Keratinocyte (primary cell): ENCODE measurements around the gene STXBP5L. TPM values are rescaled to one million over a fixed set of nuclear protein-coding genes. Genes with fewer than 3 reads are reported as not detected.

Experiments used
- DNase-seq: peaks from one replicate; pipeline ENCODE4 v3.0.0-alpha.2; 2011; ENCODE audit warnings: low read depth, missing footprints, low spot score
- FAIRE-seq: peaks from 2 replicates; lab custom pipeline; 2011; peaks lifted over from hg19 to GRCh38; lab: Jason Lieb, UNC
- H2AFZ ChIP-seq: 2 replicates; pipeline ENCODE4 v1.6.0; 2012; ENCODE audit warnings: low read length, control low read depth, inconsistent platforms; ENCODE audit not compliant: control insufficient read depth
- H3K27ac ChIP-seq: 2 replicates; pipeline ENCODE4 v1.5.1; 2011; ENCODE audit warnings: low read length; ENCODE audit not compliant: control insufficient read depth, insufficient read depth
- H3K27me3 ChIP-seq: 3 replicates; pipeline ENCODE4 v1.6.0; 2011; ENCODE audit warnings: low read length; ENCODE audit not compliant: control insufficient read depth, insufficient read depth; ENCODE audit errors: extremely low read depth
- H3K36me3 ChIP-seq, 2 experiments: 2 replicates in 1 of 2; 3 replicates in 1 of 2; pipeline ENCODE4 v1.5.1; 2011; ENCODE audit warnings: low read length in 2 of 2, mild to moderate bottlenecking in 1 of 2; ENCODE audit not compliant: control insufficient read depth in 2 of 2, insufficient read depth in 2 of 2; ENCODE audit errors: extremely low read depth in 1 of 2
- H3K4me1 ChIP-seq: 3 replicates; pipeline ENCODE4 v1.5.1; 2011; ENCODE audit warnings: low read length; ENCODE audit not compliant: control insufficient read depth, insufficient read depth; ENCODE audit errors: extremely low read depth
- H3K4me2 ChIP-seq: 3 replicates; pipeline ENCODE4 v1.6.0; 2011; ENCODE audit warnings: low read depth, low read length; ENCODE audit not compliant: control insufficient read depth, insufficient read depth; ENCODE audit errors: extremely low read depth
- H3K4me3 ChIP-seq, 3 experiments: fragments of 200-600 bp in 1 of 3; sonication (generic) in 1 of 3; 2 replicates in 2 of 3; 3 replicates in 1 of 3; pipeline ENCODE4 v1.5.1; 2011 to 2016; ENCODE audit warnings: low read length in 3 of 3, mild to moderate bottlenecking in 3 of 3, control low read depth in 2 of 3, inconsistent platforms in 1 of 3, low read depth in 1 of 3, mixed read lengths in 1 of 3, mixed run types in 1 of 3, moderate library complexity in 1 of 3; ENCODE audit not compliant: control insufficient read depth in 2 of 3, insufficient read depth in 2 of 3; ENCODE audit errors: extremely low read depth in 1 of 3
- H3K79me2 ChIP-seq: 2 replicates; pipeline ENCODE4 v1.6.0; 2012; ENCODE audit warnings: low read length; ENCODE audit not compliant: control insufficient read depth, insufficient read depth
- H3K9ac ChIP-seq: 3 replicates; pipeline ENCODE4 v1.6.0; 2011; ENCODE audit warnings: low read length; ENCODE audit not compliant: control insufficient read depth, insufficient read depth; ENCODE audit errors: extremely low read depth
- H3K9me1 ChIP-seq: 3 replicates; pipeline ENCODE4 v1.6.0; 2011; ENCODE audit warnings: low read length; ENCODE audit not compliant: control insufficient read depth, insufficient read depth; ENCODE audit errors: extremely low read depth
- H3K9me3 ChIP-seq: 2 replicates; pipeline ENCODE4 v1.5.1; 2012; ENCODE audit warnings: low read depth, low read length; ENCODE audit not compliant: control insufficient read depth
- H4K20me1 ChIP-seq: 3 replicates; pipeline ENCODE4 v1.6.0; 2011; ENCODE audit warnings: low read length; ENCODE audit not compliant: control insufficient read depth, insufficient read depth; ENCODE audit errors: extremely low read depth
- CTCF ChIP-seq, 3 experiments: IDR thresholded peaks in 1 of 3; conservative IDR thresholded peaks in 1 of 3; optimal IDR thresholded peaks in 1 of 3; 2 replicates in 2 of 3; 3 replicates in 1 of 3; pipeline versions ENCODE3 to v1.5.1; 2011; ENCODE audit warnings: low read length in 3 of 3, mild to moderate bottlenecking in 3 of 3, moderate library complexity in 2 of 3, control low read depth in 1 of 3, inconsistent platforms in 1 of 3; ENCODE audit not compliant: insufficient read depth in 2 of 3; ENCODE audit errors: extremely low read depth in 1 of 3
- EZH2 ChIP-seq: IDR thresholded peaks from one replicate; pipeline ENCODE4 v1.6.1; 2012; ENCODE audit warnings: inconsistent platforms, mild to moderate bottlenecking, low read length, moderate library complexity
- dilution Hi-C: fragments of 300-500 bp; cut with MboI; formaldehyde crosslinking; loops from one replicate; pipeline ENCODE4 v1.7.0; 2020; ENCODE audit warnings: low sequenced_read_pairs; ENCODE audit not compliant: extremely low pct_ligation_motif_present
- polyA plus RNA-seq, 5 experiments: library from polyadenylated mRNA; depleted of rRNA in 3 of 5; stranded (reverse) in 3 of 5; stranded (forward) in 1 of 5; unstranded in 1 of 5; fragments of >200 nt; gene quantifications; 1 replicate in 1 of 5; 2 replicates in 3 of 5; 3 replicates in 1 of 5; pipeline versions ENCODE4 v1.2.1 to v1.2.3, GENCODE V29; 2011 to 2012; ENCODE audit warnings: missing spikeins in 2 of 5, low read depth in 1 of 5, low replicate concordance in 1 of 5

The STXBP5L gene
- polyA plus RNA-seq, 1 donor (not counting 4 experiments of a cell fraction or from before 2014, with no cell fraction given), result not detected

- no peaks in the 10 kb centered on the region for H3K4me1 ChIP-seq
- no peaks in the 10 kb centered on the region for H3K9me3 ChIP-seq
- TF ChIP-seq CTCF (optimal IDR thresholded peaks at IDR 0.05 in 1 of 3, IDR thresholded peaks at IDR 0.05 in 1 of 3, conservative IDR thresholded peaks at IDR 0.05 in 1 of 3; ENCODE audit: extremely low read depth in 1 of 3, insufficient read depth in 2 of 3, low read length in 3 of 3), result no peak
- TF ChIP-seq EZH2, result no peak
- H3K36me3 ChIP-seq, result no peaks in the 10 kb centered on the region
- FAIRE-seq, result no peak
- dilution Hi-C loops, result no loop called here
- no peak overlapping the region for H3K4me3 ChIP-seq
- no peak overlapping the region for H3K9ac ChIP-seq
- DNase-seq, result no peak
- no peaks in the 10 kb centered on the region for H4K20me1 ChIP-seq
- no peaks in the 10 kb centered on the region for H3K9me1 ChIP-seq
- no peak overlapping the region for H3K27ac ChIP-seq
- no peak overlapping the region for H3K4me2 ChIP-seq
- H3K27me3 ChIP-seq, result no peaks in the 10 kb centered on the region
- H3K79me2 ChIP-seq, result no peaks in the 10 kb centered on the region
- H2AFZ ChIP-seq, result no peak overlapping the region
These were observed 554.6 kb downstream of the STXBP5L start for GRCh38 chr3:121462565-121462964.

GRCh38 chr3:121463745-121464144 is 555.7 kb downstream of the STXBP5L start:
- Histone ChIP-seq H3K4me1 (no peaks in the 10 kb centered on the region), H3K79me2 (no peaks in the 10 kb centered on the region), H3K36me3 (no peaks in the 10 kb centered on the region), H3K9me3 (no peaks in the 10 kb centered on the region), H3K27ac (no peak overlapping the region), H3K27me3 (no peaks in the 10 kb centered on the region), H3K4me2 (no peak overlapping the region), H3K4me3 (no peak overlapping the region), H3K9ac (no peak overlapping the region), H3K9me1 (no peaks in the 10 kb centered on the region), H2AFZ (no peak overlapping the region), H4K20me1 (no peaks in the 10 kb centered on the region)
- DNase-seq (no peak), FAIRE-seq (no peak)
- dilution Hi-C loops, result no loop called here
- TF ChIP-seq CTCF (optimal IDR thresholded peaks at IDR 0.05 in 1 of 3, IDR thresholded peaks at IDR 0.05 in 1 of 3, conservative IDR thresholded peaks at IDR 0.05 in 1 of 3; ENCODE audit: extremely low read depth in 1 of 3, insufficient read depth in 2 of 3, low read length in 3 of 3), result no peak
